Mononuclear cell (primary cell): Measurements from ENCODE around the gene KRTAP12-2. TPM values are rescaled to one million over a fixed set of nuclear protein-coding genes. Genes with fewer than 3 reads are reported as not detected.
"Not testable (repeated sequence)": the region's sequence is repeated elsewhere in the genome, so short reads cannot be mapped to it uniquely, and the experiment has no call there.

Experiments used
- H3K27me3 ChIP-seq: 2 replicates; pipeline ENCODE4 v1.6.0; 2011; ENCODE audit warnings: low read length, control low read depth; ENCODE audit not compliant: insufficient read depth
- H3K4me1 ChIP-seq: 2 replicates; pipeline ENCODE4 v1.5.1; 2011; ENCODE audit warnings: mild to moderate bottlenecking, low read length, control low read depth; ENCODE audit not compliant: insufficient read depth
- H3K4me3 ChIP-seq: 2 replicates; pipeline ENCODE4 v1.5.1; 2011; ENCODE audit warnings: mild to moderate bottlenecking, low read length, moderate library complexity
- H3K9me3 ChIP-seq: 2 replicates; pipeline ENCODE4 v1.5.1; 2011; ENCODE audit warnings: low read depth, mild to moderate bottlenecking, control low read depth, low read length
- total RNA-seq: library from RNA; depleted of rRNA; stranded (reverse); fragments of >200 nt; gene quantifications from one replicate; pipeline ENCODE4 v1.2.3, GENCODE V29; 2012

Gene KRTAP12-2
- total RNA-seq, 1 donor, result not detected

- Histone ChIP-seq H3K4me3 (no peak overlapping the region), H3K4me1 (peaks cover 6% of the 10 kb centered on the region), H3K9me3 (no peaks in the 10 kb centered on the region)
Observed at GRCh38 chr21:44706026-44706705, 39.4 kb upstream of the KRTAP12-2 start.

GRCh38 chr21:44704636-44705001 lies 37.9 kb upstream of the KRTAP12-2 start:
- Histone ChIP-seq H3K9me3 (no peaks in the 10 kb centered on the region), H3K27me3 (peaks cover 49% of the 10 kb centered on the region), H3K4me3 (no peak overlapping the region), H3K4me1 (peaks cover 4% of the 10 kb centered on the region)

More at GRCh38 chr21:44706026-44706705, 39.4 kb upstream of the KRTAP12-2 start:
- H3K27me3 ChIP-seq, result peaks cover 63% of the 10 kb centered on the region

GRCh38 chr21:44703731-44704635 lies 37.3 kb upstream of the KRTAP12-2 start:
- no peaks in the 10 kb centered on the region for H3K4me1 ChIP-seq
- no peaks in the 10 kb centered on the region for H3K9me3 ChIP-seq
- peaks cover 43% of the 10 kb centered on the region for H3K27me3 ChIP-seq
- no peak overlapping the region for H3K4me3 ChIP-seq

- Histone ChIP-seq H3K4me1 (no peaks in the 10 kb centered on the region), H3K4me3 (no peak overlapping the region), H3K9me3 (no peaks in the 10 kb centered on the region), H3K27me3 (peaks cover 40% of the 10 kb centered on the region)
Observed at GRCh38 chr21:44702973-44703730, 36.4 kb upstream of the KRTAP12-2 start.

GRCh38 chr21:44702111-44702972 lies 35.6 kb upstream of the KRTAP12-2 start:
- Histone ChIP-seq H3K4me1 (no peaks in the 10 kb centered on the region), H3K9me3 (no peaks in the 10 kb centered on the region), H3K4me3 (no peak overlapping the region), H3K27me3 (peaks cover 37% of the 10 kb centered on the region)

- Histone ChIP-seq H3K27me3 (peaks cover 34% of the 10 kb centered on the region), H3K4me3 (no peak overlapping the region), H3K9me3 (no peaks in the 10 kb centered on the region), H3K4me1 (no peaks in the 10 kb centered on the region)
Observed at GRCh38 chr21:44701541-44701940, 34.8 kb upstream of the KRTAP12-2 start.

GRCh38 chr21:44701023-44701400 lies 34.3 kb upstream of the KRTAP12-2 start:
- Histone ChIP-seq H3K27me3 (peaks cover 29% of the 10 kb centered on the region), H3K9me3 (no peaks in the 10 kb centered on the region), H3K4me1 (no peaks in the 10 kb centered on the region), H3K4me3 (no peak overlapping the region)

- Histone ChIP-seq H3K9me3 (no peaks in the 10 kb centered on the region), H3K4me3 (no peak overlapping the region), H3K27me3 (peaks cover 27% of the 10 kb centered on the region), H3K4me1 (no peaks in the 10 kb centered on the region)
Observed at GRCh38 chr21:44700101-44701022, 33.6 kb upstream of the KRTAP12-2 start.

- Histone ChIP-seq H3K27me3 (peaks cover 23% of the 10 kb centered on the region), H3K9me3 (no peaks in the 10 kb centered on the region), H3K4me3 (no peak overlapping the region), H3K4me1 (no peaks in the 10 kb centered on the region)
Observed at GRCh38 chr21:44699502-44700001, 32.8 kb upstream of the KRTAP12-2 start.

- Histone ChIP-seq H3K27me3 (peaks cover 15% of the 10 kb centered on the region), H3K4me3 (no peak overlapping the region), H3K4me1 (no peaks in the 10 kb centered on the region), H3K9me3 (peaks cover 6% of the 10 kb centered on the region)
Observed at GRCh38 chr21:44697811-44698734, 31.3 kb upstream of the KRTAP12-2 start.

- H3K27me3 ChIP-seq, result peaks cover 15% of the 10 kb centered on the region
Observed at GRCh38 chr21:44697172-44697810, 30.6 kb upstream of the KRTAP12-2 start, which contains the start of gene KRTAP10-12. Gene KRTAP10-12 (plus strand): TSS chr21:44697172. CDS start chr21:44697202, 30 bp downstream.

GRCh38 chr21:44696572-44696971 lies 29.8 kb upstream of the KRTAP12-2 start:
- no peak overlapping the region for H3K4me3 ChIP-seq
- H3K27me3 ChIP-seq, result peaks cover 15% of the 10 kb centered on the region
- no peaks in the 10 kb centered on the region for H3K4me1 ChIP-seq
- H3K9me3 ChIP-seq, result peaks cover 14% of the 10 kb centered on the region

More at GRCh38 chr21:44697172-44697810, 30.6 kb upstream of the KRTAP12-2 start, which contains the start of gene KRTAP10-12:
- H3K4me3 ChIP-seq, H3K4me1 ChIP-seq: not testable (repeated sequence)
- H3K9me3 ChIP-seq, result peaks cover 13% of the 10 kb centered on the region
